Nephron progenitor cell (in vitro differentiated cells): ENCODE results near the gene S100A2.
A peak's percentile ranks its signal among the peaks of the same experiment; 100 is the strongest.
"Not testable (repeated sequence)": the region's sequence is repeated elsewhere in the genome, so short reads cannot be mapped to it uniquely, and the experiment has no call there.

Source experiments
- DNase-seq: peaks from one replicate; pipeline ENCODE4 v3.0.0; 2021
- H3K27ac Mint-ChIP-seq: 2 replicates; pipeline ENCODE4 v1.8.0; 2021; ENCODE audit warnings: mild to moderate bottlenecking, moderate library complexity, mixed read lengths
- H3K27me3 Mint-ChIP-seq: 2 replicates; pipeline ENCODE4 v1.8.0; 2021; ENCODE audit warnings: mild to moderate bottlenecking, low read depth, mixed read lengths; ENCODE audit not compliant: poor library complexity
- H3K36me3 Mint-ChIP-seq: 2 replicates; pipeline ENCODE4 v1.8.0; 2021; ENCODE audit warnings: low read depth, mixed read lengths
- H3K4me1 Mint-ChIP-seq: 2 replicates; pipeline ENCODE4 v1.8.0; 2021; ENCODE audit warnings: mixed read lengths
- H3K4me3 Mint-ChIP-seq: 2 replicates; pipeline ENCODE4 v1.8.0; 2021; ENCODE audit warnings: mild to moderate bottlenecking, moderate library complexity, mixed read lengths
- H3K9me3 Mint-ChIP-seq: 2 replicates; pipeline ENCODE4 v1.8.0; 2021; ENCODE audit warnings: mild to moderate bottlenecking, moderate library complexity, mixed read lengths
- TF ChIP-seq, protein P1 (sequence below): fragments of 200-600 bp; sonication (generic); IDR thresholded peaks from 2 replicates; pipeline ENCODE4 v1.5.0; 2021; ENCODE audit warnings: antibody characterized with exemption

The S100A2 gene

DNA sequence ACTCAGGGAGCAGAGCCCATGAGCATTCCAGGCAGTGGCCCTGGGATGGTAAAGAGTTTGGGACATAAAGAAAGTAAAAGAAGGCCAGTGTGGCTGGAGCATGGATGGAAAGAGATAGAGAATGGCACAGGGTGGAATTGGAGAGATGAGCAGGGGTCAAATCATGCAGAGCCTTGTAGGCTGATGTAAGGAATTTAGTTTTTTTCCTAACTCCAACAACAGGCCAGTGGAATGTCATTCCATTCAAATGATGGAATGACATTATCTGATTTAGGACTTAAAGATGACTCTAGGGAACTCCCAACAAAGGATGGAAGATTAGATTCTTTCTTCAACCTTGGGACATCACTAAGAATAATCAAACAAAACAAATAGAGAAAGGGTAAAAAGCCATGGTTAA, 12.8 kb upstream of the S100A2 start:
- Mint-ChIP-seq H3K4me1 (peaks cover 11% of the 10 kb centered on the region), H3K36me3 (no peaks in the 10 kb centered on the region), H3K27ac (no peak overlapping the region), H3K27me3 (no peaks in the 10 kb centered on the region), H3K4me3 (no peak overlapping the region), H3K9me3 (peaks cover 23% of the 10 kb centered on the region)
- TF ChIP-seq, protein P1, sequence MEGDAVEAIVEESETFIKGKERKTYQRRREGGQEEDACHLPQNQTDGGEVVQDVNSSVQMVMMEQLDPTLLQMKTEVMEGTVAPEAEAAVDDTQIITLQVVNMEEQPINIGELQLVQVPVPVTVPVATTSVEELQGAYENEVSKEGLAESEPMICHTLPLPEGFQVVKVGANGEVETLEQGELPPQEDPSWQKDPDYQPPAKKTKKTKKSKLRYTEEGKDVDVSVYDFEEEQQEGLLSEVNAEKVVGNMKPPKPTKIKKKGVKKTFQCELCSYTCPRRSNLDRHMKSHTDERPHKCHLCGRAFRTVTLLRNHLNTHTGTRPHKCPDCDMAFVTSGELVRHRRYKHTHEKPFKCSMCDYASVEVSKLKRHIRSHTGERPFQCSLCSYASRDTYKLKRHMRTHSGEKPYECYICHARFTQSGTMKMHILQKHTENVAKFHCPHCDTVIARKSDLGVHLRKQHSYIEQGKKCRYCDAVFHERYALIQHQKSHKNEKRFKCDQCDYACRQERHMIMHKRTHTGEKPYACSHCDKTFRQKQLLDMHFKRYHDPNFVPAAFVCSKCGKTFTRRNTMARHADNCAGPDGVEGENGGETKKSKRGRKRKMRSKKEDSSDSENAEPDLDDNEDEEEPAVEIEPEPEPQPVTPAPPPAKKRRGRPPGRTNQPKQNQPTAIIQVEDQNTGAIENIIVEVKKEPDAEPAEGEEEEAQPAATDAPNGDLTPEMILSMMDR = no peak
- DNase-seq = no peak

DNA sequence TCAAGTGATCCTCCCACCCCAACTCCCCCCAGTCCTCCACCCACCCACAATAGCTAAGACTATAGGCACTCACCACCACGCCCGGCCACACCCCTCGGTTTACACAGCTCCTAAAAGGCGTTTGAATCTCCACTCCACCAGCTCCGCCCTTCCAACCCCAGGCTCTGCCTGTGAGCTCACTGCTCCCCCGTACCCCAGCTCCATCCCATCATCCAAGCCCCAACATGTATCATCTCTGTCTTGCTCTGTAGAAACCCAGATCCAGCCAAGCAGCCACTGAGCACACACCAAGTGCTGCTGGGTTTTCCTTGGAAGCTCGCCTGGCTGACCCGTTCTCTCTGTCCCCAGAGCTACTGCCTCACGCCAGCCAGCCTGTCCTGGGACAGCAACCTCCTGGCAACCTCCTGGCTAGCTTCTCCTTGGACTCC, 12.0 kb upstream of the S100A2 start:
- Mint-ChIP-seq H3K27me3 (no peaks in the 10 kb centered on the region), H3K36me3 (no peaks in the 10 kb centered on the region), H3K27ac (no peak overlapping the region), H3K4me3 (no peak overlapping the region), H3K4me1 (peaks cover 10% of the 10 kb centered on the region), H3K9me3 (peaks cover 28% of the 10 kb centered on the region)
- no peak for DNase-seq
- TF ChIP-seq, protein P1 = no peak

DNA sequence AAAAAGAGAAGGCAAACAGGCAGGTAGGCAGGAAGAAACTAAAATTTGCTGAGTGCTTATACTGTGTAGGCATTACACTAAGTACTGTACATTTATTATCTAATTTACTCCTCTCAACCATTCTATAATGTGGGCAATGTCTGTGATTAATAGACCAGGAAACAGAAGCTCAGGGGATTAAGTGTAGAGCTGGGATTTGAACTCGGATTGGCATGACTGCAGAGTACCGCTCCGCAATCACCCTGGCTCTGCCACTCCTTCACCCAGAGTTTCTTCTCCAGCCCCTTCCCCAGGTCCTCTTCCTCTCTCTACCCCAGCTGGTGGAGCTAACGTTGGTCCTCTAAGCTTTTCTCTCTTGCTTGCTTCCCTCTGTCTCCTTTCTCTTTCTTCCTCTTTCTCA, 11.5 kb upstream of the S100A2 start:
- H3K36me3 Mint-ChIP-seq = no peaks in the 10 kb centered on the region
- peaks cover 10% of the 10 kb centered on the region for H3K4me1 Mint-ChIP-seq
- peaks cover 28% of the 10 kb centered on the region for H3K9me3 Mint-ChIP-seq
- H3K27ac Mint-ChIP-seq = no peak overlapping the region
- TF ChIP-seq, protein P1 = no peak
- no peak for DNase-seq
- H3K4me3 Mint-ChIP-seq = no peak overlapping the region
- H3K27me3 Mint-ChIP-seq = peaks cover 2% of the 10 kb centered on the region

DNA sequence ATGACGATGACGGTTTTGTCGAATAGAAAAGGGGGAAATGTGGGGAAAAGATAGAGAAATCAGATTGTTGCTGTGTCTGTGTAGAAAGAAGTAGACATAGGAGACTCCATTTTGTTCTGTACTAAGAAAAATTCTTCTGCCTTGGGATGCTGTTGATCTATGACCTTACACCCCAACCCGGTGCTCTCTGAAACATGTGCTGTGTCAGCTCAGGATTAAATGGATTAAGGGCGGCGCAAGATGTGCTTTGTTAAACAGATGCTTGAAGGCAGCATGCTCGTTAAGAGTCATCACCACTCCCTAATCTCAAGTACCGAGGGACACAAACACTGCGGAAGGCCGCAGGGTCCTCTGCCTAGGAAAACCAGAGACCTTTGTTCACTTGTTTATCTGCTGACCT, 9.9 kb upstream of the S100A2 start:
- not testable (repeated sequence) for H3K4me3 Mint-ChIP-seq, H3K27me3 Mint-ChIP-seq, H3K27ac Mint-ChIP-seq, DNase-seq, H3K36me3 Mint-ChIP-seq
- H3K4me1 Mint-ChIP-seq = peaks cover 17% of the 10 kb centered on the region
- H3K9me3 Mint-ChIP-seq = peaks cover 28% of the 10 kb centered on the region

DNA sequence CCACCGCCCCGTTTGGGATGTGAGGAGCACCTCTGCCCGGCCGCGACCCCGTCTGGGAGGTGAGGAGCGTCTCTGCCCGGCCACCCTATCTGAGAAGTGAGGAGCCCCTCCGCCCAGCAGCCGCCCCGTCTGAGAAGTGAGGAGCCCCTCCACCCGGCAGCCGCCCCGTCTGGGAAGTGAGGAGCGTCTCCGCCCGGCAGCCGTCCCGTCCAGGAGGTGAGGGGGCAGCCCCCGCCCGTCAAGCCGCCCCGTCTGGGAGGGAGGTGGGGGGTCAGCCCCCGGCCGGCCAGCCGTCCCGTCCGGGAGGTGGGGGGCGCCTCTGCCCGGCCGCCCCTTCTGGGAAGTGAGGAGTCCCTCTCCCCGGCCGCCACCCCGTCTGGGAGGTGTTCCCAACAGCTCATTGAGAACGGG, 9.4 kb upstream of the S100A2 start:
- H3K9me3 Mint-ChIP-seq = peaks cover 28% of the 10 kb centered on the region
- not testable (repeated sequence) for DNase-seq, H3K27ac Mint-ChIP-seq, H3K27me3 Mint-ChIP-seq, H3K4me3 Mint-ChIP-seq, H3K36me3 Mint-ChIP-seq
- H3K4me1 Mint-ChIP-seq = peaks cover 17% of the 10 kb centered on the region

DNA sequence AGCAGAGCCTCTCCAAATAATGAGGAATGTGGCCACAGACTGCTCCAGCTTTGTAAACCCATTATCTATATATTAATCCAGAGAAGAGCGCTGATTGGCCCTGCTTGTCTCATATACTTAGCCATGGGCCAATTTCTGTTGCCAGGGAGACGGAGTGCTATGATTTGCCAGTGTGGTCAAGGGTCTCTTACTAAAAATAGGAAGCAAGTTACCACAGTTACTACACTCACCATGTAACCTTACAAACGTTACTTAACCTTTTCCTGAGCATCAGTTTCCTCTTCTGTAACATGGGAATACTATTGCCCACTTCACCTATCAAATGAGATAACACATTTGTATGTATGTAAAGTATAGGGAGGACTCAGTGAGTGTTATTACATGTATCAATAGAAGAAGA, 7.7 kb upstream of the S100A2 start:
- Mint-ChIP-seq H3K4me1 (peaks cover 31% of the 10 kb centered on the region), H3K27ac (no peak overlapping the region), H3K9me3 (peaks cover 28% of the 10 kb centered on the region), H3K27me3 (peaks cover 6% of the 10 kb centered on the region), H3K36me3 (no peaks in the 10 kb centered on the region), H3K4me3 (no peak overlapping the region)
- TF ChIP-seq, protein P1 = no peak
- no peak for DNase-seq

DNA sequence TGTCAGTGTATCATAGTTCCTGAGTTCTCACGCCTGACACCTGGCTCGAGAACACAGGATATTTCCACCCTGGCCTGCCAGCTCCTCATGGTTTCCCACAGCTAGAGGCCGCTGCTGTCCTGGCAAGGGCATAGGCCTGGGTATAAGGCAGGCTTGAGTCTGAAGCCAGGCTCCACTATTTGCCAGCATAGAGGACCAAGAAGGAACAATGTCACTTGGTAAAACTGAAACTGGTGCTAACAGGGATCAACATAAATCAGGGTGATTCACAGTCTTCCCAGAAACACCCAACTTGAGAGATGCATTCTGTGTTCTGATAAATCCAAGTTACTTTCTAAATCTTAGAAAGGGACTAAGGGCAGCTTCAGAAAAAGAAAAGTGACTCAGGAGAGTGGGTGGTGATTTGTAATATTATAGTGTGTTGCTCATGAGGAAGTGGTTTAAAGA, 6.9 kb upstream of the S100A2 start:
- Mint-ChIP-seq H3K9me3 (peaks cover 28% of the 10 kb centered on the region), H3K27ac (no peak overlapping the region), H3K4me1 (peaks cover 31% of the 10 kb centered on the region), H3K4me3 (no peak overlapping the region), H3K36me3 (no peaks in the 10 kb centered on the region), H3K27me3 (peaks cover 9% of the 10 kb centered on the region)
- DNase-seq = peak; percentile 35
- TF ChIP-seq, protein P1 = peak; percentile 54
